ENCODE measurements around the gene PPP1R3E. TPM values are rescaled to one million over a fixed set of nuclear protein-coding genes. Genes with fewer than 3 reads are reported as not detected.

Gene PPP1R3E
- total RNA-seq, 1 experiment from 2014 or later = 10.9 TPM

GRCh38 chr14:23346693-23347405, 44.2 kb upstream of the PPP1R3E start:
- CTCF ChIA-PET = interaction anchor here (0.6 kb wide), 1 partner anchor 26 kb away, joined by 3 read pairs; no protein-coding TSS in a partner anchor
- peaks cover 4% of the 10 kb centered on the region for H3K4me1 ChIP-seq (ENCODE audit: insufficient read depth, low read length, poor library complexity, severe bottlenecking)
- TF ChIP-seq EZH2 (IDR thresholded peaks at IDR 0.05; ENCODE audit: borderline replicate concordance, low read depth, low read length, poor library complexity, severe bottlenecking) (no peak), CTCF (conservative IDR thresholded peaks at IDR 0.05; ENCODE audit: low read depth, low read length) (no peak)
- no peak overlapping the region for H3K4me3 ChIP-seq (ENCODE audit: low read depth, low read length, poor library complexity, severe bottlenecking)
- BruUV-seq (replicated peaks) = no TSS peak
- no peaks in the 10 kb centered on the region for H3K36me3 ChIP-seq (ENCODE audit: insufficient read depth, low read length, poor library complexity, severe bottlenecking)
- H3K9me3 ChIP-seq (ENCODE audit: low read depth, low read length, poor library complexity, severe bottlenecking) = no peaks in the 10 kb centered on the region
- no peaks in the 10 kb centered on the region for H3K27me3 ChIP-seq (replicated peaks; ENCODE audit: insufficient read depth, low read depth, low read length, poor library complexity)
- DNase-seq (ENCODE audit: low spot score) = no peak
- intact Hi-C loops (cut with micrococcal nuclease; ENCODE audit: unreplicated experiment) = no loop called here
- no peak overlapping the region for H3K27ac ChIP-seq (ENCODE audit: low read depth, low read length, poor library complexity, severe bottlenecking)
- POLR2A ChIA-PET (ENCODE audit: low non-redundant PET) = no interaction called here

GRCh38 chr14:23345987-23346692, 43.5 kb upstream of the PPP1R3E start:
- Histone ChIP-seq H3K4me1 (ENCODE audit: insufficient read depth, low read length, poor library complexity, severe bottlenecking) (no peaks in the 10 kb centered on the region), H3K27ac (ENCODE audit: low read depth, low read length, poor library complexity, severe bottlenecking) (no peak overlapping the region), H3K4me3 (ENCODE audit: low read depth, low read length, poor library complexity, severe bottlenecking) (no peak overlapping the region), H3K27me3 (replicated peaks; ENCODE audit: insufficient read depth, low read depth, low read length, poor library complexity) (no peaks in the 10 kb centered on the region), H3K36me3 (ENCODE audit: insufficient read depth, low read length, poor library complexity, severe bottlenecking) (no peaks in the 10 kb centered on the region), H3K9me3 (ENCODE audit: low read depth, low read length, poor library complexity, severe bottlenecking) (no peaks in the 10 kb centered on the region)
- TF ChIP-seq EZH2 (IDR thresholded peaks at IDR 0.05; ENCODE audit: borderline replicate concordance, low read depth, low read length, poor library complexity, severe bottlenecking) = no peak
- CTCF ChIA-PET = interaction anchor here (0.6 kb wide), 1 partner anchor 27 kb away, joined by 3 read pairs; no protein-coding TSS in a partner anchor
- DNase-seq (ENCODE audit: low spot score) = no peak
- POLR2A ChIA-PET (ENCODE audit: low non-redundant PET) = no interaction called here
- intact Hi-C loops (cut with micrococcal nuclease; ENCODE audit: unreplicated experiment) = no loop called here
- no TSS peak for BruUV-seq (replicated peaks)

- Histone ChIP-seq H3K36me3 (ENCODE audit: insufficient read depth, low read length, poor library complexity, severe bottlenecking) (no peaks in the 10 kb centered on the region), H3K9me3 (ENCODE audit: low read depth, low read length, poor library complexity, severe bottlenecking) (peaks cover 14% of the 10 kb centered on the region), H3K4me3 (ENCODE audit: low read depth, low read length, poor library complexity, severe bottlenecking) (no peak overlapping the region), H3K27ac (ENCODE audit: low read depth, low read length, poor library complexity, severe bottlenecking) (no peak overlapping the region), H3K4me1 (ENCODE audit: insufficient read depth, low read length, poor library complexity, severe bottlenecking) (no peaks in the 10 kb centered on the region), H3K27me3 (replicated peaks; ENCODE audit: insufficient read depth, low read depth, low read length, poor library complexity) (no peaks in the 10 kb centered on the region)
- intact Hi-C loops (cut with micrococcal nuclease; ENCODE audit: unreplicated experiment) = no loop called here
- POLR2A ChIA-PET (ENCODE audit: low non-redundant PET) = no interaction called here
- DNase-seq (ENCODE audit: low spot score) = no peak
- CTCF ChIA-PET = no interaction called here
- TF ChIP-seq EZH2 (IDR thresholded peaks at IDR 0.05; ENCODE audit: borderline replicate concordance, low read depth, low read length, poor library complexity, severe bottlenecking) (no peak), CTCF (conservative IDR thresholded peaks at IDR 0.05; ENCODE audit: low read depth, low read length) (peak; percentile 31; the same call in 1 of the 2 replicates)
- no TSS peak for BruUV-seq (replicated peaks)
These were observed 41.8 kb upstream of the PPP1R3E start for GRCh38 chr14:23344481-23344880.
